DND-41 (cell line): ENCODE results near the gene ROS1.

Source experiments
- ATAC-seq: fragments of 200-7000 bp; cut with Tn5 transposase; 3 replicates; pipeline ENCODE4 v1.9.1; 2021; ENCODE audit warnings: low read depth; ENCODE audit not compliant: insufficient read depth
- DNase-seq: peaks from one replicate; pipeline ENCODE4 v3.0.0-alpha.2; 2020
- H2AFZ ChIP-seq: 2 replicates; pipeline ENCODE4 v1.6.0; 2012; ENCODE audit warnings: low read depth, low read length
- H3K27ac ChIP-seq: 2 replicates; pipeline ENCODE4 v1.5.1; 2012; ENCODE audit warnings: low read length, inconsistent platforms
- H3K27me3 ChIP-seq: fragments of 200-600 bp; sonication (generic); 2 replicates; pipeline ENCODE4 v1.6.0; 2012; ENCODE audit warnings: low read length, mild to moderate bottlenecking, inconsistent platforms; ENCODE audit not compliant: insufficient read depth, poor library complexity
- H3K36me3 ChIP-seq: 2 replicates; pipeline ENCODE4 v1.5.1; 2012; ENCODE audit warnings: low read length, inconsistent platforms; ENCODE audit not compliant: insufficient read depth
- H3K4me1 ChIP-seq: 2 replicates; pipeline ENCODE4 v1.5.1; 2012; ENCODE audit warnings: mild to moderate bottlenecking, low read length; ENCODE audit not compliant: insufficient read depth
- H3K4me2 ChIP-seq: 2 replicates; pipeline ENCODE4 v1.6.0; 2012; ENCODE audit warnings: mild to moderate bottlenecking, moderate library complexity, low read length, inconsistent platforms; ENCODE audit not compliant: insufficient read depth
- H3K4me3 ChIP-seq, 2 experiments: fragments of 200-600 bp in 1 of 2; shearing (Covaris generic) in 1 of 2; 2 replicates each; pipeline ENCODE4 v1.5.1; 2012 to 2016; ENCODE audit warnings: inconsistent platforms in 2 of 2, low read length in 2 of 2, mild to moderate bottlenecking in 2 of 2, low read depth in 1 of 2, moderate library complexity in 1 of 2
- H3K79me2 ChIP-seq: 2 replicates; pipeline ENCODE4 v1.6.0; 2012; ENCODE audit warnings: low read length, inconsistent platforms; ENCODE audit not compliant: insufficient read depth
- H3K9ac ChIP-seq: 2 replicates; pipeline ENCODE4 v1.6.0; 2012; ENCODE audit warnings: low read depth, mild to moderate bottlenecking, inconsistent platforms, low read length, moderate library complexity
- H3K9me3 ChIP-seq: 2 replicates; pipeline ENCODE4 v1.5.1; 2012; ENCODE audit warnings: low read length, moderate library complexity, mild to moderate bottlenecking, inconsistent platforms; ENCODE audit not compliant: insufficient read depth, severe bottlenecking
- H4K20me1 ChIP-seq: 2 replicates; pipeline ENCODE4 v1.6.0; 2012; ENCODE audit warnings: low read length; ENCODE audit not compliant: insufficient read depth
- EZH2 ChIP-seq: IDR thresholded peaks from 3 replicates; pipeline ENCODE4 v1.6.1; 2012; ENCODE audit warnings: borderline replicate concordance, low read depth, mild to moderate bottlenecking, moderate library complexity, low read length, inconsistent platforms; ENCODE audit not compliant: severe bottlenecking
- TF ChIP-seq, protein P1 (sequence below): IDR thresholded peaks from 2 replicates; pipeline ENCODE4 v1.5.1; 2012; ENCODE audit warnings: borderline replicate concordance, low read length, moderate library complexity, mild to moderate bottlenecking; ENCODE audit not compliant: poor library complexity, severe bottlenecking; ENCODE audit errors: extremely low read depth

Gene ROS1

DNA sequence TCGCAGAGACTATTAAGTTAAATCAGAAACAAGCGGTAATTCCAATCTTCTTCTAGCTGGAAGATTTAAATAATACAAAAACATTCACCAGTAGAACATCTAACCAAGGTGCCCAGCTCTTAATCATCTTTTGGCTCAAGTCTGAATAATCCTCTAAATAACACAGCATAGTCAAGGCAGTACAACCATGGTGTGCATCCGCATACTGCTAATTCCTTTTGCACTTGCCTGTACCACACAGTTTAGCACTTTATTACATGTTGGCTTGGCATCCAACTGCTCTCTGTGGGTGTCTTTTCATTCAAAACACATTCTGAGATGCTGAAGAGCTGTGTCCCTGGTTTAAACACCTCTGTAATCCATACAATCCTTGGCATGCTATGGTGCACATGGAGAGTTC, 118.1 kb downstream of the ROS1 start:
- no peaks in the 10 kb centered on the region for H3K9me3 ChIP-seq
- TF ChIP-seq EZH2 = no peak
- TF ChIP-seq, protein P1, sequence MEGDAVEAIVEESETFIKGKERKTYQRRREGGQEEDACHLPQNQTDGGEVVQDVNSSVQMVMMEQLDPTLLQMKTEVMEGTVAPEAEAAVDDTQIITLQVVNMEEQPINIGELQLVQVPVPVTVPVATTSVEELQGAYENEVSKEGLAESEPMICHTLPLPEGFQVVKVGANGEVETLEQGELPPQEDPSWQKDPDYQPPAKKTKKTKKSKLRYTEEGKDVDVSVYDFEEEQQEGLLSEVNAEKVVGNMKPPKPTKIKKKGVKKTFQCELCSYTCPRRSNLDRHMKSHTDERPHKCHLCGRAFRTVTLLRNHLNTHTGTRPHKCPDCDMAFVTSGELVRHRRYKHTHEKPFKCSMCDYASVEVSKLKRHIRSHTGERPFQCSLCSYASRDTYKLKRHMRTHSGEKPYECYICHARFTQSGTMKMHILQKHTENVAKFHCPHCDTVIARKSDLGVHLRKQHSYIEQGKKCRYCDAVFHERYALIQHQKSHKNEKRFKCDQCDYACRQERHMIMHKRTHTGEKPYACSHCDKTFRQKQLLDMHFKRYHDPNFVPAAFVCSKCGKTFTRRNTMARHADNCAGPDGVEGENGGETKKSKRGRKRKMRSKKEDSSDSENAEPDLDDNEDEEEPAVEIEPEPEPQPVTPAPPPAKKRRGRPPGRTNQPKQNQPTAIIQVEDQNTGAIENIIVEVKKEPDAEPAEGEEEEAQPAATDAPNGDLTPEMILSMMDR = no peak
- no peaks in the 10 kb centered on the region for H3K27me3 ChIP-seq
- DNase-seq (no peak), ATAC-seq (no peak)
- H3K4me2 ChIP-seq = no peak overlapping the region
- no peak overlapping the region for H3K4me3 ChIP-seq
- no peaks in the 10 kb centered on the region for H3K79me2 ChIP-seq
- no peaks in the 10 kb centered on the region for H3K4me1 ChIP-seq
- no peak overlapping the region for H3K27ac ChIP-seq
- H4K20me1 ChIP-seq = no peaks in the 10 kb centered on the region
- H3K36me3 ChIP-seq = no peaks in the 10 kb centered on the region
- no peak overlapping the region for H3K9ac ChIP-seq
- H2AFZ ChIP-seq = no peak overlapping the region

DNA sequence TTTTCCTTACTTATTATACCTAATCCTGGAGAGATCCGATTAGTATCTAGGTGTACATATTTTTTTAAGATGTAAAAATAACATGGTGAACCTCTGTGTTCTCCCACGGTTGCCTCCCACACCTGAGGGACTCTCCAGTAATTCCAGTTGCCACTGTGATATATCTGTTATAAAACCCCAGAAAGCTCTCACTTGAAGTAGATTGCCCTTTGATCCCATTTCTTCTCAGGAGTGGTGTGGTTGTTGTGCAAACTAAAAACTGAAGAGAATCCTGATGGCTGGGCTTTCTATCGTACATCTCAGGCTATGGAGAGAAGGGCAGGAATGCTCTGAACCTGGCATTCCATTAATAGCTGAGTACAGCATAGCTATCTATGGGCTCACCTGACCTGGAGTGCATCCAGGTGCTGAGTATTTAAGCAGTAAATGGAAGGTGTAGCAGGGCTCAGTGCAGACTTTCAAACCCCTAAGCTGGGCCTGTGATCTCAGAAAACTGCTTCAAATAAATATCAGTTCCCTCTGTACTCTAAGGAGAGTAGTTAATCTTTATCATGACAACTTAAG, 119.4 kb downstream of the ROS1 start:
- Histone ChIP-seq H3K9ac (no peak overlapping the region), H3K4me1 (no peaks in the 10 kb centered on the region), H3K27ac (no peak overlapping the region), H3K36me3 (no peaks in the 10 kb centered on the region), H3K79me2 (no peaks in the 10 kb centered on the region), H3K4me3 (no peak overlapping the region), H4K20me1 (no peaks in the 10 kb centered on the region), H3K9me3 (no peaks in the 10 kb centered on the region), H3K4me2 (no peak overlapping the region), H3K27me3 (no peaks in the 10 kb centered on the region), H2AFZ (no peak overlapping the region)
- no peak for ATAC-seq
- DNase-seq = no peak
- no peak for TF ChIP-seq EZH2

- Histone ChIP-seq H3K9ac (no peak overlapping the region), H3K4me1 (no peaks in the 10 kb centered on the region), H3K36me3 (no peaks in the 10 kb centered on the region), H3K4me3 (no peak overlapping the region), H4K20me1 (no peaks in the 10 kb centered on the region), H3K9me3 (no peaks in the 10 kb centered on the region), H3K79me2 (no peaks in the 10 kb centered on the region), H3K27me3 (no peaks in the 10 kb centered on the region), H2AFZ (no peak overlapping the region), H3K4me2 (no peak overlapping the region), H3K27ac (no peak overlapping the region)
- DNase-seq (no peak), ATAC-seq (no peak)
- TF ChIP-seq, protein P1 = no peak
- TF ChIP-seq EZH2 = no peak
These were observed 121.3 kb downstream of the ROS1 start for GRCh38 chr6:117304446-117304845.

DNA sequence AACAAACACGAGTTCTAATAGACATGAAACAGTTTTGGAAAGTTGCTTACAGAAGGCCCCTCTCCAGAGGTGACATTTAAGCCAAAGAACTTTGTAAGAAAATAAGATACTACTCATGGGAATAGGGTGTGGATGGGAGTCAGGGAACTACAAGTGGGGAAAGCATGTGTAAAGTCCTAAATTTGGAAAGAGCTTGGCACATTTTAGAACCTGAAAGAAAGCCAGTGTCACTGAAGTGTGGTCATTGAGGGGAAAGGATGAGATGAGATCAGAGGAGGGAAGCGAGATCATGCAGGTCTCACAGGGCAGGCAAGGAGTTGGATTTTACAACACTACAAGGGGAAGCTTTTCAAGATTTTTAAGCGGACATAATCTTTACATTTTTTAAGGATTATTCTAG, 122.4 kb downstream of the ROS1 start:
- no peak for ATAC-seq
- no peaks in the 10 kb centered on the region for H3K4me1 ChIP-seq

More for the DNA sequence above, 122.4 kb downstream of the ROS1 start:
- Histone ChIP-seq H3K4me2 (no peak overlapping the region), H3K79me2 (no peaks in the 10 kb centered on the region), H4K20me1 (no peaks in the 10 kb centered on the region), H3K27me3 (no peaks in the 10 kb centered on the region), H3K9ac (no peak overlapping the region), H3K27ac (no peak overlapping the region), H2AFZ (no peak overlapping the region), H3K36me3 (no peaks in the 10 kb centered on the region), H3K9me3 (no peaks in the 10 kb centered on the region), H3K4me3 (no peak overlapping the region)
- no peak for TF ChIP-seq EZH2
- TF ChIP-seq, protein P1 = no peak
- DNase-seq = no peak
